Activated CD4-positive, CD25-positive, alpha-beta regulatory T cell treated with anti-CD3 and anti-CD28 coated beads, Interleukin-2, amount 50 U/mL, for 24 hours (primary cell): Measurements from ENCODE around the gene MEOX2.

ENCODE experiments used
- ATAC-seq, 2 donors: fragments of 150-1000 bp; cut with Tn5 transposase; one replicate each; pipeline ENCODE4 v1.10.0; 2021; ENCODE audit warnings: mild to moderate bottlenecking in 1 of 2, moderate library complexity in 1 of 2

MEOX2 gene

GRCh38 chr7:15609287-15609686, 77.2 kb downstream of the MEOX2 start:
- ATAC-seq, result no peak

- ATAC-seq, result no peak
Observed at GRCh38 chr7:15607529-15608210, 78.8 kb downstream of the MEOX2 start.

- no peak for ATAC-seq
Observed at GRCh38 chr7:15606561-15606960, 79.9 kb downstream of the MEOX2 start.

GRCh38 chr7:15604166-15604565, 82.3 kb downstream of the MEOX2 start:
- ATAC-seq, result no peak

GRCh38 chr7:15603124-15603523, 83.4 kb downstream of the MEOX2 start:
- ATAC-seq, result no peak

GRCh38 chr7:15602236-15602635, 84.2 kb downstream of the MEOX2 start:
- no peak for ATAC-seq

GRCh38 chr7:15601175-15601574, 85.3 kb downstream of the MEOX2 start:
- ATAC-seq, result no peak

GRCh38 chr7:15600298-15600697, 86.2 kb downstream of the MEOX2 start:
- no peak for ATAC-seq

- no peak for ATAC-seq
Observed at GRCh38 chr7:15594461-15594860, 92.0 kb downstream of the MEOX2 start.

- ATAC-seq, result no peak
Observed at GRCh38 chr7:15593382-15593781, 93.1 kb downstream of the MEOX2 start.

GRCh38 chr7:15586266-15586665, 100.2 kb downstream of the MEOX2 start:
- no peak for ATAC-seq

- no peak for ATAC-seq
Observed at GRCh38 chr7:15584575-15584974, 101.9 kb downstream of the MEOX2 start.

GRCh38 chr7:15582773-15583172, 103.7 kb downstream of the MEOX2 start:
- no peak for ATAC-seq

GRCh38 chr7:15581352-15581951, 105.0 kb downstream of the MEOX2 start:
- no peak for ATAC-seq

- no peak for ATAC-seq
Observed at GRCh38 chr7:15580604-15581351, 105.7 kb downstream of the MEOX2 start.

GRCh38 chr7:15577600-15577999, 108.9 kb downstream of the MEOX2 start:
- no peak for ATAC-seq

GRCh38 chr7:15571301-15571878, 115.1 kb downstream of the MEOX2 start:
- ATAC-seq, result no peak

- ATAC-seq, result no peak
Observed at GRCh38 chr7:15567652-15568051, 118.8 kb downstream of the MEOX2 start.

- ATAC-seq, result no peak
Observed at GRCh38 chr7:15567036-15567435, 119.4 kb downstream of the MEOX2 start.

GRCh38 chr7:15566476-15566875, 120.0 kb downstream of the MEOX2 start:
- ATAC-seq, result no peak

GRCh38 chr7:15561835-15562234, 124.6 kb downstream of the MEOX2 start, which contains the start of gene AGMO:
AGMO (minus strand) TSS chr7:15562015.
- ATAC-seq, result no peak
